IMR-90 (cell line): ENCODE measurements around the gene SSPN. TPM values are rescaled to one million over a fixed set of nuclear protein-coding genes. Genes with fewer than 3 reads are reported as not detected.

ENCODE experiments used
- ATAC-seq: fragments of 200-7000 bp; cut with Tn5 transposase; 2 replicates; pipeline ENCODE4 v1.9.1; 2020; ENCODE audit warnings: low read depth, mild to moderate bottlenecking, moderate library complexity
- BruUV-seq: library from RNA; stranded (reverse); fragments of 400-500 nt; replicated peaks from 2 replicates; lab custom pipeline; 2021; lab: Mats Ljungman, UMichigan
- CTCF ChIA-PET: fragments of 300-600 bp; formaldehyde crosslinking; extraction: SDS; loops from one replicate; lab custom pipeline; 2021; ENCODE audit warnings: antibody characterized with exemption; lab: Yijun Ruan, JAX
- POLR2A ChIA-PET: fragments of 300-600 bp; sonication (Branson Sonifier 250); formaldehyde crosslinking; loops from one replicate; lab custom pipeline; 2022; ENCODE audit warnings: antibody characterized with exemption; ENCODE audit not compliant: unreplicated experiment; lab: Charles Lee
- DNase-seq: peaks from one replicate; pipeline ENCODE4 v3.0.0; 2013
- H2AFZ ChIP-seq: replicated peaks from 2 replicates; pipeline ENCODE3; 2013; ENCODE audit warnings: low read length, mild to moderate bottlenecking; ENCODE audit not compliant: poor library complexity
- H2AK5ac ChIP-seq: 2 replicates; pipeline ENCODE4 v1.6.1; 2013; ENCODE audit warnings: low read depth, low read length, inconsistent platforms
- H2AK9ac ChIP-seq: replicated peaks from 2 replicates; pipeline ENCODE3; 2013; ENCODE audit warnings: mild to moderate bottlenecking, low read depth, low read length, moderate library complexity; ENCODE audit not compliant: poor library complexity
- H2BK120ac ChIP-seq: 2 replicates; pipeline ENCODE4 v1.6.1; 2013; ENCODE audit warnings: low read depth, low read length, inconsistent platforms
- H2BK15ac ChIP-seq: 3 replicates; pipeline ENCODE4 v1.6.1; 2013; ENCODE audit warnings: low read depth, low read length, inconsistent platforms
- H2BK20ac ChIP-seq: 2 replicates; pipeline ENCODE4 v1.6.1; 2013; ENCODE audit warnings: low read depth, mild to moderate bottlenecking, inconsistent platforms, low read length, moderate library complexity
- H2BK5ac ChIP-seq: 2 replicates; pipeline ENCODE4 v1.6.1; 2013; ENCODE audit warnings: mild to moderate bottlenecking, low read depth, low read length, inconsistent platforms; ENCODE audit not compliant: poor library complexity, severe bottlenecking
- H3K14ac ChIP-seq: replicated peaks from 2 replicates; pipeline ENCODE4 v1.6.1; 2013; ENCODE audit warnings: low read depth, low read length, inconsistent platforms
- H3K18ac ChIP-seq: 2 replicates; pipeline ENCODE4 v1.6.1; 2013; ENCODE audit warnings: low read depth, low read length, control low read depth
- H3K23ac ChIP-seq: 2 replicates; pipeline ENCODE4 v1.6.1; 2013; ENCODE audit warnings: low read depth, low read length, inconsistent platforms
- H3K27ac ChIP-seq: 2 replicates; pipeline ENCODE4 v1.5.1; 2013; ENCODE audit warnings: mild to moderate bottlenecking, control low read depth, low read length; ENCODE audit not compliant: insufficient read depth
- H3K27me3 ChIP-seq: 2 replicates; pipeline ENCODE4 v1.6.1; 2013; ENCODE audit warnings: low read length; ENCODE audit not compliant: control insufficient read depth, insufficient read depth
- H3K36me3 ChIP-seq: 2 replicates; pipeline ENCODE4 v1.6.1; 2013; ENCODE audit warnings: low read length, mixed read lengths; ENCODE audit not compliant: control insufficient read depth, insufficient read depth
- H3K4ac ChIP-seq: 2 replicates; pipeline ENCODE4 v1.6.1; 2013; ENCODE audit warnings: low read depth, low read length, inconsistent platforms
- H3K4me1 ChIP-seq: 2 replicates; pipeline ENCODE4 v1.6.1; 2013; ENCODE audit warnings: low read length, mixed read lengths; ENCODE audit not compliant: control insufficient read depth, insufficient read depth
- H3K4me2 ChIP-seq: 2 replicates; pipeline ENCODE4 v1.6.1; 2013; ENCODE audit warnings: low read depth, mild to moderate bottlenecking, control low read depth, low read length, moderate library complexity
- H3K4me3 ChIP-seq: 2 replicates; pipeline ENCODE4 v1.5.1; 2013; ENCODE audit warnings: low read depth, mild to moderate bottlenecking, control low read depth, low read length, moderate library complexity; ENCODE audit not compliant: insufficient read depth
- H3K56ac ChIP-seq: 2 replicates; pipeline ENCODE4 v1.6.1; 2013; ENCODE audit warnings: low read length, inconsistent platforms; ENCODE audit not compliant: insufficient read depth; ENCODE audit errors: extremely low read depth
- H3K79me1 ChIP-seq, 2 experiments: 2 replicates each; pipeline ENCODE4 v1.6.1; 2013; ENCODE audit warnings: low read length in 2 of 2, inconsistent platforms in 1 of 2, low read depth in 1 of 2
- H3K9ac ChIP-seq: 2 replicates; pipeline ENCODE4 v1.6.1; 2013; ENCODE audit warnings: low read depth, low read length, control low read depth
- H3K9me1 ChIP-seq: 2 replicates; pipeline ENCODE4 v1.6.1; 2013; ENCODE audit warnings: low read length, inconsistent platforms; ENCODE audit not compliant: insufficient read depth
- H3K9me3 ChIP-seq: 2 replicates; pipeline ENCODE4 v1.6.1; 2013; ENCODE audit warnings: low read length; ENCODE audit not compliant: control insufficient read depth, insufficient read depth
- H4K20me1 ChIP-seq: 2 replicates; pipeline ENCODE4 v1.6.1; 2013; ENCODE audit warnings: low read length, inconsistent platforms; ENCODE audit not compliant: insufficient read depth
- H4K5ac ChIP-seq: 2 replicates; pipeline ENCODE4 v1.6.1; 2013; ENCODE audit warnings: mild to moderate bottlenecking, low read depth, low read length, control low read depth
- H4K8ac ChIP-seq, 2 experiments: 2 replicates each; pipeline ENCODE4 v1.6.1; 2013; ENCODE audit warnings: low read depth in 2 of 2, low read length in 2 of 2, control low read depth in 1 of 2, inconsistent platforms in 1 of 2
- H4K91ac ChIP-seq: 2 replicates; pipeline ENCODE4 v1.6.1; 2013; ENCODE audit warnings: low read depth, low read length, inconsistent platforms; ENCODE audit not compliant: insufficient read depth
- CEBPB ChIP-seq: IDR thresholded peaks from 2 replicates; pipeline ENCODE4 v1.6.1; 2012; ENCODE audit warnings: low read depth, low read length, improper control_type of control experiment
- MAZ ChIP-seq: IDR thresholded peaks from 2 replicates; pipeline ENCODE4 v1.6.1; 2012; ENCODE audit warnings: low read depth, mild to moderate bottlenecking, low read length, improper control_type of control experiment, moderate library complexity, borderline replicate concordance
- NFE2L2 ChIP-seq: fragments of 150-350 bp; IDR thresholded peaks from 2 replicates; pipeline ENCODE4 v1.6.1; 2016; ENCODE audit warnings: low read depth, mild to moderate bottlenecking, low read length
- POLR2A ChIP-seq: IDR thresholded peaks from 2 replicates; pipeline ENCODE4 v1.6.1; 2012; ENCODE audit warnings: mild to moderate bottlenecking, low read depth, low read length
- RAD21 ChIP-seq: IDR thresholded peaks from 2 replicates; pipeline ENCODE4 v1.6.1; 2012; ENCODE audit warnings: low read length, improper control_type of control experiment
- RCOR1 ChIP-seq: IDR thresholded peaks from 2 replicates; pipeline ENCODE4 v1.6.1; 2012; ENCODE audit warnings: mild to moderate bottlenecking, low read length, improper control_type of control experiment; ENCODE audit not compliant: insufficient replicate concordance
- WGBS, 2 experiments: methylation state at CpG; one replicate each; pipeline versions ENCODE4 v1.1.5 to v1.1.7; 2013; ENCODE audit warnings: missing lambda C conversion rate in 2 of 2; ENCODE audit not compliant: insufficient read length in 1 of 2; ENCODE audit errors: extremely low coverage in 2 of 2; 5-methylcytosine and 5-hydroxymethylcytosine counted together
- dilution Hi-C: fragments of 300-500 bp; cut with HindIII; formaldehyde crosslinking; loops from one replicate; pipeline ENCODE4 v1.14.3; 2018; ENCODE audit warnings: low sequenced_read_pairs; ENCODE audit not compliant: unreplicated experiment
- in situ Hi-C: fragments of 300-500 bp; cut with MboI; formaldehyde crosslinking; loops from 3 replicates; pipeline ENCODE4 v1.14.3; 2019; ENCODE audit warnings: low sequenced_read_pairs, inconsistent platforms, mixed read lengths
- intact Hi-C: fragments of 100-400 bp; cut with micrococcal nuclease; formaldehyde crosslinking; loops from 2 replicates; pipeline ENCODE4 v1.10.0; 2022
- polyA plus RNA-seq, 3 experiments: library from polyadenylated mRNA; depleted of rRNA; stranded (reverse); fragments of >200 nt; gene quantifications; 2 replicates each; pipeline ENCODE4 v1.2.3, GENCODE V29; 2012; ENCODE audit warnings: low replicate concordance in 1 of 3
- total RNA-seq: library from RNA; depleted of rRNA; stranded (reverse); fragments of >200 nt; gene quantifications from 2 replicates; pipeline ENCODE4 v1.2.3, GENCODE V29; 2012

SSPN gene
- total and polyA plus RNA-seq, 2 of the 4 experiments (the other 2 are of a cell fraction), result 3.5 to 5.6 TPM

DNA sequence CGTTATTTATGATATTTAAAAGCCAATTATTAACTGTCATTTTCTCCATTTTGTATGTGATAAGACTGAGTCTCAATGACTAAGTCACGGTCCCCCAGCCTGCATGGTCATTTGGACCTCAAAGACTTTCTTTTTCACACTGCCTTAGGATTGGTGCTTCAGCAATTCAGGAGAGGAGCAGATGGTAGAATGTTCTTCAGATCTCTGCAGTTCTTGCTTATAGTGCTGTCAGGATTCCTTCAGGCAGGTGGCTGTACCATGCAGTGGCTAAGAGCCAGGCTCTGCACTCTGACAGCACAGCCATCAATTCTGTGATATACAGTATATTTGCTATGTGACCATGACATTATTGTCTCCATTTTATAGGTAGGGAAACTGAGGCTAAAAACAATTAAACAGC, 18.7 kb downstream of the SSPN start:
- dilution Hi-C loops, result no loop called here
- no peaks in the 10 kb centered on the region for H3K27me3 ChIP-seq
- H3K9me1 ChIP-seq, result no peaks in the 10 kb centered on the region
- TF ChIP-seq RCOR1 (no peak), RAD21 (no peak), NFE2L2 (no peak), MAZ (no peak), CEBPB (no peak), POLR2A (no peak)
- H3K4ac ChIP-seq, result no peak overlapping the region
- no peaks in the 10 kb centered on the region for H3K79me1 ChIP-seq
- no peak overlapping the region for H4K5ac ChIP-seq
- no peak for ATAC-seq
- no peak overlapping the region for H3K4me3 ChIP-seq
- in situ Hi-C loops, result no loop called here
- BruUV-seq, result no TSS peak
- no peaks in the 10 kb centered on the region for H3K4me1 ChIP-seq
- no peak overlapping the region for H2AK9ac ChIP-seq
- no peak for DNase-seq
- no peaks in the 10 kb centered on the region for H4K20me1 ChIP-seq
- no peak overlapping the region for H3K56ac ChIP-seq
- no peak overlapping the region for H3K18ac ChIP-seq
- H2AFZ ChIP-seq, result no peak overlapping the region
- H2BK15ac ChIP-seq, result no peak overlapping the region
- POLR2A ChIA-PET, result no interaction called here
- no peaks in the 10 kb centered on the region for H3K9me3 ChIP-seq
- WGBS, 2 experiments, result no CpG with 5 or more reads among the region's 2 CpGs
- H4K91ac ChIP-seq, result no peak overlapping the region
- no peak overlapping the region for H4K8ac ChIP-seq
- no peak overlapping the region for H2BK120ac ChIP-seq
- no peak overlapping the region for H3K9ac ChIP-seq
- H3K23ac ChIP-seq, result no peak overlapping the region
- no peak overlapping the region for H3K4me2 ChIP-seq
- H2BK5ac ChIP-seq, result no peak overlapping the region
- no peak overlapping the region for H3K14ac ChIP-seq
- H3K27ac ChIP-seq, result no peak overlapping the region
- CTCF ChIA-PET, result interaction anchor here (0.5 kb wide), 1 partner anchor 12 kb away, joined by 5 read pairs; no protein-coding TSS in a partner anchor
- no peak overlapping the region for H2AK5ac ChIP-seq
- no peak overlapping the region for H2BK20ac ChIP-seq
- intact Hi-C loops, result no loop called here
- no peaks in the 10 kb centered on the region for H3K36me3 ChIP-seq
